GM19025 (cell line): ENCODE data around the gene MLEC.
A peak's percentile ranks its signal among the peaks of the same experiment; 100 is the strongest.

ENCODE experiments used
- ATAC-seq: cut with Tn5 transposase; IDR thresholded peaks from one replicate; pipeline ENCODE4 v1.9.1; 2021; ENCODE audit warnings: mild to moderate bottlenecking, low read depth, moderate library complexity; ENCODE audit not compliant: unreplicated experiment

MLEC gene

DNA sequence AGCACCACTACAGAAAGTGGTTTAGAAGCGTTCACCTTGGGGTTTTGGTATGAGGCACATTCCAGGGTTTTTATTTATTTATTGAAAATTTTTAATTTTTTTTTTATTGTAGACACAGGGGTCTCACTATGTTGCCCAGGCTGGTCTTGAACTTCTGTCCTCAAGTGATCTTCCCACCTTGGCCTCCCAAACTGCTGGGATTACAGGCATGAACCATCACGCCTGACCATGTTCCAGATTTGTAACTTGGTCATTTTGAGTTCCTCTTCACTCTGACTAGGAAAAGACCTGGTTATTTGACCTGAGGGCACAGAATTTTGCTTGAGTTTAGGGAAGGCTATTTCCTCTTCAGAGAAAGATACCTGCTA is 3.1 kb downstream of the MLEC start:
- ATAC-seq = no peak

DNA sequence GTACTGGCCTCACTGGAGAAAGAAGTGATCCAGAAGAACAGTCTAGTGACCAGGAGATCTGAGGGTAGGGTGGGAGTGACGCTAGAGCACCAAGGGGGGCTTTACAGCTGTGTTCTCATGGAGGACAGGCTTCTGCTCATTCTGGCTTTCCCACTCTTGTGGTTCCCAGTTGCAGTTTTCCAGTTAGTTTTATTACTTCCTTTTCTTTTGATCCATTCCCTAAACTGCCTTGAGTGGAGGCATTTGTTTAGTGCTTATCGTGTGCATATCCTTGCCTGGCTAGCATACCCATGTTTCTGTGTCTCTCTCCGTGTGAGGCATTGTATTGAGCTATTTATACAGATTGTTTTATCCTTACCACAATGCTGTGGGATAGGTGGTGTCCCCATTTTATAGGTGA is 4.0 kb downstream of the MLEC start:
- ATAC-seq = no peak

GRCh38 chr12:120692524-120693033 is 5.6 kb downstream of the MLEC start:
- ATAC-seq = no peak

- no peak for ATAC-seq
Observed at GRCh38 chr12:120693848-120694247, 6.9 kb downstream of the MLEC start.

DNA sequence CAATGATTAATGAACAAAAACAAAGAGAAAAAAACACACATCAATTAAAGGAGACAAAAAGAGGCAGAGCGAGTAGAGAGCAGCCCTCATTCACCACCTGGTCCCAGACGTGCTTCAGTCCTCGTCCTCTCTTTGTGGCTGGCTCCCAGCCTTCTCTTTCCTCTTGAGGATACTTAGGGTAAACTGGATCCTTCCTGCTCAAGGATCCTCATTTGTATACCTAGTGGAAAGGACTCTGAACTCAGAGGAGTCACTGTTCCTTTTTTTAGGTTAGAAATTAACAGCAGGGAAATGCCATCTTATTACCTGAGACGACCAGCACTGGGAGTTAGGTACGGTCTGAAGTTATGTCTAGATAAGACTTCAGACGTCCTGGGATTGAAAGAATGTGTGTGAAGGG is 9.7 kb downstream of the MLEC start:
- ATAC-seq = no peak

- no peak for ATAC-seq
Observed at GRCh38 chr12:120697344-120697743, 10.4 kb downstream of the MLEC start.

- ATAC-seq = no peak
Observed at GRCh38 chr12:120698665-120699064, 11.7 kb downstream of the MLEC start.

- no peak for ATAC-seq
Observed at GRCh38 chr12:120699553-120699952, 12.6 kb downstream of the MLEC start.

DNA sequence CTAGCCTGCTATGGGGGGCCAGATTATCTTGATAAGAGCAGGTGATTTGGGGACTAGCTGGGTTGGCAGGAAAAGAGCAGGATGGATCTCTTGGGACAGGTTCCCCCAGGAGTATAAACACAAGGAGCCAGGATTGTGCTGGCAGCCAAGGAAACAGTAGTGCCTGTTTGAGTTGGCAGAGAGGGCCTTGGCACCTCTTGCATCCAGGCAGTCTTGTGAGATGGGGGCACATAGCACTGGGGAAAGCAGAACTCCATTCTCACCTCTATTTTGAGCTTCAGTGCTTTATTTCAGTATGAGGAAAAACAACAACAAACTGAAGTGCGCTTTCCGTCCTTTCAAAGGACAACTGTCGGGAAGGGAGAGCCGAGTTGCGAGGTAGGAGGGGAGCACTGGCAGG is 13.9 kb downstream of the MLEC start:
- no peak for ATAC-seq

DNA sequence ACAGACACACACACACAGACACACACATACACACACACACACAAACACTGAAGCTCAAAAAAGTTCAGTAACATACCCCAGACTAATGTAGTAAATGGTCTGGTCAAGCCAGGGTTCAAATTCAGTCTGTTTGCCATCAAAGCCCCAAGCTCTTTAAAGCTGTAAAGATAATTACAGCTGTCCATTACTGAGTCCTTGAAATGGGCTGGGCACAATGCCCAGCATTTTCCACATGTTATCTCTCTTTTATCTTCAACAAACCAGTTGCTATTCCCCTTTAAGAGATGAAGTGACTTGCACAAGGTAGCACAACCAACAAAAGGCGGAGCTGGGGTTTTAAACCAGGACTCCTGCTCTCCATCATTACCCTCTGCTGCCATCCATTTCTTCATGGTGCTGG is 15.7 kb downstream of the MLEC start:
- ATAC-seq = no peak

- no peak for ATAC-seq
Observed at GRCh38 chr12:120703311-120703942, 16.5 kb downstream of the MLEC start.

- ATAC-seq = no peak
Observed at GRCh38 chr12:120705618-120706017, 18.7 kb downstream of the MLEC start.

- ATAC-seq = no peak
Observed at GRCh38 chr12:120706029-120706428, 19.1 kb downstream of the MLEC start.

DNA sequence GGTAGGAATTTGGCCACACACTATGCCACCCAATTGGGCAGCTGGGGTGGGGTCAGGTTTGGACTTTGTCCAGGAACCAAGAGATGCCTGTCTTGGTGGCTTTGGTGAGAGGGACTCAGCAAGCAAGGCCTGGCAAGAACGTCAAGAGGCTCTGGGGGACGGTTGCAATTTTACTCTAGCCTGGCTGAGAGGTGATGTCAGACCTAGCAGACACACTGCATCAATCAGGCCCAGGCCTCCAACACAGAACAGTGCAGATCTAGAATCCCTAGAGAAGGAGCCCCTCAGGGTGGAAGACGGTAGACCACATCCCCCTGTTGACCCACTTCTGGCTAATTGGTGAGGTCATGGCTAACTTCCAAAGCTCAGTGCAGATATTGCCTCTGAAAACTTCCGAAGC is 21.7 kb downstream of the MLEC start:
- no peak for ATAC-seq

- ATAC-seq = peak; percentile 62
Observed at GRCh38 chr12:120710031-120710804, 23.3 kb downstream of the MLEC start, which contains the start of gene UNC119B. UNC119B (plus strand) TSS chr12:120710458; CDS start chr12:120710475, 17 bp downstream.

- ATAC-seq = peak; percentile 22
Observed at GRCh38 chr12:120710805-120711296, 23.9 kb downstream of the MLEC start.

GRCh38 chr12:120711411-120711810 is 24.5 kb downstream of the MLEC start:
- no peak for ATAC-seq

DNA sequence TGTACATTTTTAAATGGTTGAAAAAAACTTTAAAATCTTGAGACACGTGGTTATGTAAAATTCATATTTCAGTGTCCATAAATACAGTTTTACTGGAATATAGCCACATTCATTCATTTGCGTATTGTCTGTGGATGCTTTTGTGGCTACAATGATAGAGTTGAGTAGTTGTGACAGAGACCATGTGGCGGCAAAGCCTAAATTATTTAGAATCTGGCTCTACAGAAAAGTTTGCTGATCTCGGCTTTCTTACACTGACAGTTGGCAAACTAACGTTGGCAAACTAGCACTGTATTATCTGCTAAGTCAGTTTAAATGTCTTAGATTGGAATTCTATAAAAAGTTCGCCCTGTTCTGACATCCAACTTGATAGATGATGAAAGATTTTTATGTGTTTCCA is 25.7 kb downstream of the MLEC start:
- ATAC-seq = no peak

DNA sequence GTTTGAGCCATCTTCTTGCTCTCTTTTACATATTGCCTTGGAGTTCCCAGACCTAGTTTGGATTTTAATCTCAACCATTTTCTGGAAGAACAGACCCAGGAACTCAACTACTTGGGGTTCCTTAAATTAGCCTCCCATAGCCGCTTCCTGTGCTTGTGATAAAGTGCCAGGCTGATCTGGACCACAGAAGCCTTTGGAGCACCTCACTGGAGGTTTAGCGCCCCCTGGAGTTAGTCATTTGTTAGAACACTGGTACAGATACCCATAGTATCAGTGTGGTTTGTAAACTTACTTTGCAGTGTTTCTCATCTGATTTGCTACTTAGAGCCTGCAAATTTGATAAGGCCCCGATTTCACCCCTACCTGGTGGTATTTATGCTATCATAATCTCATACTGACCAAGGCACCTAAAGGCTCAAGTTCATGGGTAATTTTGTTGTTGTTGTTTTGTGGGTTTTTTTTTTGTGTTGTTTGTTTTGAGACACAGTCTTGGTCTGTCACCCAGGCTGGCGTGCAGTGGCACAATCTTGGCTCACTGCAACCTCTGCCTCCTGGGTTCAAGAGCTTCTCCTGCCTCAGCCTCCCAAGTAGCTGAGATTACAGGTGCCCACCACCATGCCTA is 27.0 kb downstream of the MLEC start:
- ATAC-seq = no peak

DNA sequence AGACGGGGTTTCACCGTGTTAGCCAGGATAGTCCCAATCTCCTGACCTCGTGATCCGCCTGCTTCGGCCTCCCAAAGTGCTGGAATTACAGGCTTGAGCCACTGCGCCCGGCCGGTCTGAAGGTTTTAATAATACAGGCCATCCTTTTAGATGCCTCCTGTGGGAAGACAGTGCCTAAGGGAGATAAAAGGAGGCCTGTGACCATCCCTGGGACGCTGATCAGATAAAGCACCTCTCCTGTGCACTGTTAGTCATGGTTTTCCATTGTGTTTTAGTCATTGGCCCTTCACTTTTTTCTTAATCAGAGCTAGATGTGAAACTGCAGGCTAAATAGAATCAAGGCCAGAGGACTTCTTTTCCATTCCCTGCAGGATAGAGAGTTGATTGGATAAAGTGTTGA is 31.1 kb downstream of the MLEC start:
- no peak for ATAC-seq

DNA sequence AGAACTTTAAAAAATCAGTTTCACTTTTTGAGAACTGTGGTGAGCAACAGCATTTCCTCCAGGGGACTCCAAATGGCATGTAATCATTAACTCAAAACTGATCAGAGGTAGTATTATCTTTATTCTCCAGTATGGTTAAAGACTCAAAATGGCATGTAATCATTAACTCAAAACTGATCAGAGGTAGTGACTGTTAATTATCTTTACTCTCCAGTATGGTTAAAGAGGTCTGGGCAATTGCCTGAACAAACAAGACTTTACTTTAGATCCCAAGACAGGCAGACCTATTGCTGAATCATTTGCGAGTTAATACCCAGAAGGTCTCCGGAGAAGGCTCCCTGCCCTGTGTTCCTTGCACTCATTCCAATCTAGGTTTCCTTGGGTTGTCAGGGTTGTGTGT is 32.1 kb downstream of the MLEC start:
- ATAC-seq = peak; percentile 51
